Ectodermal cell (in vitro differentiated cells): ENCODE measurements around the gene NANOS2.
"Not testable (repeated sequence)": the region's sequence is repeated elsewhere in the genome, so short reads cannot be mapped to it uniquely, and the experiment has no call there.

Experiments used
- H3K27ac ChIP-seq: 2 replicates; pipeline ENCODE4 v1.7.0; 2013; ENCODE audit warnings: mild to moderate bottlenecking, low read depth, low read length; ENCODE audit not compliant: insufficient read depth, poor library complexity, severe bottlenecking
- H3K27me3 ChIP-seq: 2 replicates; pipeline ENCODE4 v1.7.0; 2013; ENCODE audit warnings: mild to moderate bottlenecking, low read length; ENCODE audit not compliant: insufficient read depth, control insufficient read depth, poor library complexity, severe bottlenecking
- H3K36me3 ChIP-seq: one replicate; pipeline ENCODE4 v1.7.0; 2013; ENCODE audit warnings: low read length; ENCODE audit not compliant: control insufficient read depth, insufficient read depth
- H3K4me1 ChIP-seq: one replicate; pipeline ENCODE4 v1.7.0; 2013; ENCODE audit warnings: low read length; ENCODE audit not compliant: control insufficient read depth, insufficient read depth
- H3K4me3 ChIP-seq: 2 replicates; pipeline ENCODE4 v1.7.0; 2013; ENCODE audit warnings: low read depth, low read length, control low read depth; ENCODE audit not compliant: insufficient read depth
- H3K9me3 ChIP-seq: 2 replicates; pipeline ENCODE4 v1.7.0; 2013; ENCODE audit warnings: mild to moderate bottlenecking, low read length, moderate library complexity; ENCODE audit not compliant: control insufficient read depth
- WGBS, 2 experiments: methylation state at CpG; one replicate each; pipeline ENCODE4 v1.1.7; 2013; ENCODE audit warnings: missing lambda C conversion rate in 2 of 2; 5-methylcytosine and 5-hydroxymethylcytosine counted together

The NANOS2 gene

GRCh38 chr19:45876411-45877197 is 38.0 kb downstream of the NANOS2 start:
- H3K36me3 ChIP-seq: no peaks in the 10 kb centered on the region
- no peaks in the 10 kb centered on the region for H3K9me3 ChIP-seq
- no peak overlapping the region for H3K4me3 ChIP-seq
- H3K27me3 ChIP-seq: no peaks in the 10 kb centered on the region
- peaks cover 14% of the 10 kb centered on the region for H3K4me1 ChIP-seq
- no peak overlapping the region for H3K27ac ChIP-seq
- 17% methylated on average over 41 of the region's 41 CpGs for WGBS, 2 experiments

- no peaks in the 10 kb centered on the region for H3K9me3 ChIP-seq
- H3K27ac ChIP-seq: no peak overlapping the region
- no peaks in the 10 kb centered on the region for H3K36me3 ChIP-seq
- no peak overlapping the region for H3K4me3 ChIP-seq
- 56% methylated on average over 4 of the region's 4 CpGs for WGBS, 2 experiments
- no peaks in the 10 kb centered on the region for H3K27me3 ChIP-seq
- H3K4me1 ChIP-seq: peaks cover 14% of the 10 kb centered on the region
These were observed 38.5 kb downstream of the NANOS2 start for GRCh38 chr19:45876161-45876410.

GRCh38 chr19:45874620-45874966 is 40.0 kb downstream of the NANOS2 start:
- Histone ChIP-seq H3K4me3 (no peak overlapping the region), H3K27me3 (no peaks in the 10 kb centered on the region), H3K27ac (no peak overlapping the region), H3K9me3 (no peaks in the 10 kb centered on the region), H3K4me1 (peaks cover 14% of the 10 kb centered on the region), H3K36me3 (no peaks in the 10 kb centered on the region)
- 95 to 96% methylated on average over 7 of the region's 7 CpGs for WGBS, 2 experiments

- no peaks in the 10 kb centered on the region for H3K36me3 ChIP-seq
- 91 to 96% methylated on average over 7 of the region's 7 CpGs for WGBS, 2 experiments
- H3K4me3 ChIP-seq: no peak overlapping the region
- no peaks in the 10 kb centered on the region for H3K9me3 ChIP-seq
- no peaks in the 10 kb centered on the region for H3K27me3 ChIP-seq
- no peak overlapping the region for H3K27ac ChIP-seq
- H3K4me1 ChIP-seq: peaks cover 14% of the 10 kb centered on the region
These were observed 41.3 kb downstream of the NANOS2 start for GRCh38 chr19:45873219-45873772.

- H3K27ac ChIP-seq: no peak overlapping the region
- no peaks in the 10 kb centered on the region for H3K36me3 ChIP-seq
- H3K9me3 ChIP-seq: no peaks in the 10 kb centered on the region
- no peaks in the 10 kb centered on the region for H3K27me3 ChIP-seq
- WGBS, 2 experiments: 95 to 96% methylated on average over 34 of the region's 34 CpGs
- peaks cover 14% of the 10 kb centered on the region for H3K4me1 ChIP-seq
- H3K4me3 ChIP-seq: no peak overlapping the region
These were observed 42.3 kb downstream of the NANOS2 start for GRCh38 chr19:45872095-45872919.

- Histone ChIP-seq H3K27me3 (peaks cover under 1% of the 10 kb centered on the region), H3K36me3 (no peaks in the 10 kb centered on the region), H3K9me3 (no peaks in the 10 kb centered on the region), H3K4me3 (no peak overlapping the region), H3K27ac (no peak overlapping the region), H3K4me1 (peaks cover 7% of the 10 kb centered on the region)
- 97 to 99% methylated on average over 4 of the region's 5 CpGs for WGBS, 2 experiments
These were observed 43.8 kb downstream of the NANOS2 start for GRCh38 chr19:45870798-45871197.

GRCh38 chr19:45867241-45867640 is 47.3 kb downstream of the NANOS2 start:
- not testable (repeated sequence) for H3K27ac ChIP-seq, H3K36me3 ChIP-seq, H3K9me3 ChIP-seq, H3K4me3 ChIP-seq, H3K4me1 ChIP-seq
- 84 to 89% methylated on average over 4 of the region's 4 CpGs for WGBS, 2 experiments
- peaks cover 27% of the 10 kb centered on the region for H3K27me3 ChIP-seq

GRCh38 chr19:45866400-45867176 is 48.0 kb downstream of the NANOS2 start:
- H3K27me3 ChIP-seq: peaks cover 27% of the 10 kb centered on the region
- no peaks in the 10 kb centered on the region for H3K36me3 ChIP-seq
- H3K4me1 ChIP-seq: no peaks in the 10 kb centered on the region
- H3K9me3 ChIP-seq: no peaks in the 10 kb centered on the region
- H3K4me3 ChIP-seq: no peak overlapping the region
- 72 to 79% methylated on average over 11 of the region's 11 CpGs for WGBS, 2 experiments
- H3K27ac ChIP-seq: no peak overlapping the region

GRCh38 chr19:45865269-45865948 is 49.2 kb downstream of the NANOS2 start:
- H3K4me3 ChIP-seq: no peak overlapping the region
- no peaks in the 10 kb centered on the region for H3K9me3 ChIP-seq
- H3K4me1 ChIP-seq: no peaks in the 10 kb centered on the region
- peaks cover 27% of the 10 kb centered on the region for H3K27me3 ChIP-seq
- H3K36me3 ChIP-seq: no peaks in the 10 kb centered on the region
- H3K27ac ChIP-seq: no peak overlapping the region
- WGBS, 2 experiments: 78 to 85% methylated on average over 9 of the region's 9 CpGs
